K562 (cell line): ENCODE measurements around the gene PITRM1. TPM values are rescaled to one million over a fixed set of nuclear protein-coding genes. Genes with fewer than 3 reads are reported as not detected.
A peak's percentile ranks its signal among the peaks of the same experiment; 100 is the strongest.

Experiments
- ATAC-seq: fragments of 200-7000 bp; cut with Tn5 transposase; 3 replicates; pipeline ENCODE4 v1.9.1; 2020; ENCODE audit warnings: moderate library complexity
- BruUV-seq: library from RNA; stranded (reverse); fragments of 400-500 nt; replicated peaks from 2 replicates; lab custom pipeline; 2021; lab: Mats Ljungman, UMichigan
- CTCF ChIA-PET: fragments of 300-600 bp; formaldehyde crosslinking; extraction: SDS; loops from one replicate; lab custom pipeline; 2021; ENCODE audit warnings: low intra/inter-chr PET ratio; lab: Yijun Ruan, JAX
- POLR2A ChIA-PET: fragments of 300-600, 350-650 bp; sonication (Branson Sonifier 250); formaldehyde crosslinking; extraction: SDS; loops from one replicate; lab custom pipeline; 2021; ENCODE audit warnings: antibody characterized with exemption, inconsistent platforms; lab: Yijun Ruan, JAX
- DNase-seq, 4 experiments: peaks; one replicate each; pipeline versions ENCODE4 v3.0.0 to v3.0.0-alpha.2; 2011 to 2018; ENCODE audit warnings: low spot score in 3 of 4, mixed read lengths in 3 of 4; ENCODE audit errors: extremely low read depth in 1 of 4
- FAIRE-seq: peaks from 2 replicates; lab custom pipeline; 2011; peaks lifted over from hg19 to GRCh38; lab: Jason Lieb, UNC
- H2AFZ ChIP-seq: 2 replicates; pipeline ENCODE4 v1.6.0; 2011; ENCODE audit warnings: low read depth, low read length, control low read depth, inconsistent platforms
- H3K27ac ChIP-seq: fragments of 200-600 bp; 3 replicates; pipeline ENCODE4 v1.8.0; 2011; ENCODE audit warnings: low read depth, mild to moderate bottlenecking, control low read depth, inconsistent platforms, low read length, moderate library complexity, mixed read lengths; ENCODE audit errors: extremely low read depth
- H3K27me3 ChIP-seq, 2 experiments: fragments of 300-600 bp in 1 of 2; 2 replicates in 1 of 2; 3 replicates in 1 of 2; pipeline versions ENCODE4 v1.6.0 to v1.8.0; 2011; ENCODE audit warnings: inconsistent platforms in 2 of 2, low read length in 2 of 2, mild to moderate bottlenecking in 1 of 2, mixed read lengths in 1 of 2, moderate library complexity in 1 of 2; ENCODE audit not compliant: control insufficient read depth in 2 of 2, insufficient read depth in 2 of 2
- H3K36me3 ChIP-seq: fragments of 300-600 bp; 3 replicates; pipeline ENCODE4 v1.8.0; 2011; ENCODE audit warnings: mild to moderate bottlenecking, low read length, inconsistent platforms; ENCODE audit not compliant: control insufficient read depth, insufficient read depth
- H3K4me1 ChIP-seq, 2 experiments: fragments of 200-600 bp in 1 of 2; replicated peaks in 1 of 2; 2 replicates in 1 of 2; 3 replicates in 1 of 2; pipeline versions ENCODE4 v1.5.1 to v1.8.0; 2011; ENCODE audit warnings: inconsistent platforms in 2 of 2, low read length in 2 of 2, mild to moderate bottlenecking in 1 of 2, mixed read lengths in 1 of 2, moderate library complexity in 1 of 2; ENCODE audit not compliant: control insufficient read depth in 2 of 2, insufficient read depth in 2 of 2
- H3K4me2 ChIP-seq: 2 replicates; pipeline ENCODE4 v1.6.1; 2011; ENCODE audit warnings: low read length, control low read depth, inconsistent platforms, mixed read lengths; ENCODE audit not compliant: insufficient read depth
- H3K4me3 ChIP-seq: fragments of 200-600 bp; sonication (generic), shearing (Covaris generic); 2 replicates; pipeline ENCODE4 v1.5.1; 2016; ENCODE audit warnings: control low read depth, inconsistent platforms
- H3K79me2 ChIP-seq: fragments of 200-600 bp; 3 replicates; pipeline ENCODE4 v1.8.0; 2011; ENCODE audit warnings: low read length, inconsistent platforms; ENCODE audit not compliant: control insufficient read depth, insufficient read depth
- H3K9ac ChIP-seq, 2 experiments: 2 replicates each; pipeline versions ENCODE4 v1.6.0 to v1.6.1; 2011; ENCODE audit warnings: low read depth in 2 of 2, low read length in 2 of 2, control low read depth in 1 of 2, inconsistent platforms in 1 of 2, mild to moderate bottlenecking in 1 of 2, mixed read lengths in 1 of 2; ENCODE audit not compliant: insufficient read depth in 1 of 2
- H3K9me1 ChIP-seq: one replicate; pipeline ENCODE4 v1.6.0; 2011; ENCODE audit warnings: inconsistent platforms, mild to moderate bottlenecking, low read length, moderate library complexity; ENCODE audit not compliant: control insufficient read depth, insufficient read depth
- H3K9me3 ChIP-seq: replicated peaks from 2 replicates; pipeline ENCODE4 v1.5.1; 2011; ENCODE audit warnings: low read depth, low read length, inconsistent platforms; ENCODE audit not compliant: control insufficient read depth, insufficient read depth
- H4K20me1 ChIP-seq: replicated peaks from 2 replicates; pipeline ENCODE4 v1.6.1; 2011; ENCODE audit warnings: low read length, inconsistent platforms, mixed read lengths; ENCODE audit not compliant: control insufficient read depth, insufficient read depth
- MYNN ChIP-seq, 2 experiments: sonication (generic); formaldehyde crosslinking in 1 of 2; IDR thresholded peaks; 2 replicates each; pipeline versions ENCODE4 v1.5.0 to v1.6.1; 2016 to 2020; ENCODE audit warnings: antibody characterized with exemption in 1 of 2, missing genetic modification reagents in 1 of 2
- POLR2G ChIP-seq: fragments of 200-400 bp; formaldehyde crosslinking; IDR thresholded peaks from 2 replicates; pipeline ENCODE4 v1.6.1; 2017; ENCODE audit warnings: low read depth, mild to moderate bottlenecking, antibody characterized with exemption, low read length, moderate library complexity
- RBM22 ChIP-seq: fragments of 200-400 bp; formaldehyde crosslinking; IDR thresholded peaks from 2 replicates; pipeline ENCODE4 v1.6.1; 2018; ENCODE audit warnings: low read length, low read depth; ENCODE audit not compliant: poor library complexity, severe bottlenecking
- ZNF79 ChIP-seq: fragments of 250-450 bp; sonication (Bioruptor Pico); IDR thresholded peaks from 2 replicates; pipeline ENCODE4 v1.4.0; 2020; ENCODE audit warnings: low read depth, mild to moderate bottlenecking, moderate library complexity
- WGBS: fragments of 100-300 bp; shearing (Covaris generic); methylation state at CpG from one replicate; pipeline ENCODE4 v1.1.6; 2016; ENCODE audit warnings: low coverage, mixed read lengths; ENCODE audit not compliant: insufficient coverage; ENCODE audit errors: missing lambda C conversion rate; 5-methylcytosine and 5-hydroxymethylcytosine counted together
- in situ Hi-C: fragments of 300-500 bp; cut with MboI; formaldehyde crosslinking; loops from 4 replicates; pipeline ENCODE4 v1.15.0; 2018; ENCODE audit warnings: inconsistent platforms, mixed read lengths
- intact Hi-C: fragments of 100-400 bp; cut with micrococcal nuclease; formaldehyde crosslinking; loops from 2 replicates; pipeline ENCODE4 v1.14.2; 2022
- polyA plus RNA-seq, 8 experiments: library from polyadenylated mRNA; depleted of rRNA in 4 of 8; stranded (reverse) in 5 of 8; unstranded in 3 of 8; fragments of >200 nt; fragmentation: Nextera tagmentation in 2 of 8; fragmentation: Illumina TruSeq in 1 of 8; extraction: Ambion mirVana in 2 of 8; extraction: Trizol in 1 of 8; gene quantifications; 2 replicates each; pipeline versions ENCODE4 v1.2.1 to v1.2.3, GENCODE V29; 2011 to 2014; ENCODE audit warnings: inconsistent platforms in 1 of 8, missing spikeins in 1 of 8
- total RNA-seq, 7 experiments: library from RNA; depleted of rRNA in 6 of 7; stranded (reverse); fragments of >200 nt in 6 of 7; fragmentation: Illumina TruSeq in 2 of 7; extraction: Trizol in 2 of 7; gene quantifications; 2 replicates each; pipeline versions ENCODE4 v1.2.1 to v1.2.3, GENCODE V29; 2011 to 2021; ENCODE audit warnings: low replicate concordance in 1 of 7

The PITRM1 gene
- total and polyA plus RNA-seq, 9 of the 15 experiments (the other 6 are each of a cell fraction or from before 2014, with no cell fraction given), result 21.1 to 70.4 (median 39.7) TPM

DNA sequence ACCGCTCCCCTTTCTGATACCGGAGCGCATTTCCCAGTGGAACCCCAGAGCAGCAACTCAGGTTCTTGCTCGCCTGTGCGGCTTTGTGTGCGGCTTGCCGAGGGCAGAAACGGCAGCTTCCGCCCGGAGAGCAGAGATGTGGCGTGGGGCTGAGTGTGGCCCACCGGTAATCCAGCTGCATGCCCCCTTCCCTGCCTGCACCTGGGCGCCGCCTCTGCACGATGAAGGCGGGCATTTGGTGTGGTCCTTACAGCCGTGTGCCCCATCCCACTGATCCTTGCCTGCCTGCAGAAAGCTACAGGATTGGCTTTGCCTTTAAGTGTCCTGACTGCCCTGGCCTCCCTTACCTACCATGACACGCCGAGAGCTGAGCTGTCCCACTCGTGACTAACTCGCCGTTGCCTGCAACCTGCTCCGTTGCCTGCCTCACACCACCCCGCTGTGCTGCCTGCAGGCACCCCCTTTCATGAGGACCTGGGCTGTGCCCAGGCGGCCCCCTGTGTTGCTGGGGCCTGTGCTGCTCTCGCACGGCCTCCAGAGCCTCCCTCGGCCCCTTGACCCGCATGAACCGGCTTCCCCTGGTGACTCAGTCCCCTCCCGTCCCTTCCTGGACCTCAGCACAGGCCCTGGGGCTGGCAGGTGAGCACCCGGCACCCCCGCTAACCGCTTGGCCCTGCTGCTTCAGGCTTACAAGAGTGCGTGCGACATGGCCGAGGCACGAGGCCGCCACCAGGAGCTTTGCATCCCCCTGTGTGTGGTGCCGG is 48.0 kb downstream of the PITRM1 start:
- H3K9me1 ChIP-seq, result no peaks in the 10 kb centered on the region
- no peak overlapping the region for H3K4me3 ChIP-seq
- FAIRE-seq (no peak), ATAC-seq (no peak), DNase-seq (no peak)
- H2AFZ ChIP-seq, result no peak overlapping the region
- no peak overlapping the region for H3K4me2 ChIP-seq
- intact Hi-C loops, result no loop called here
- POLR2A ChIA-PET, result interaction anchor here (0.7 to 1.1 kb wide), 2 partner anchors 15 to 29 kb away, joined by 3 read pairs; no protein-coding TSS in a partner anchor
- H3K4me1 ChIP-seq, result peaks cover 0 to 18% of the 10 kb centered on the region in 2 experiments; a peak in 2 of 5 replicates
- in situ Hi-C loops, result no loop called here
- H3K9ac ChIP-seq, result no peak overlapping the region; a peak in 1 of 4 replicates
- no peaks in the 10 kb centered on the region for H3K27me3 ChIP-seq
- peaks cover 94% of the 10 kb centered on the region; the same call in 2 of the 3 replicates for H3K36me3 ChIP-seq
- CTCF ChIA-PET, result no interaction called here
- no peaks in the 10 kb centered on the region for H4K20me1 ChIP-seq
- no peaks in the 10 kb centered on the region for H3K79me2 ChIP-seq
- H3K9me3 ChIP-seq, result no peaks in the 10 kb centered on the region
- WGBS, result 91% methylated on average over 32 of the region's 40 CpGs
- no TSS peak for BruUV-seq
- no peak overlapping the region for H3K27ac ChIP-seq
- TF ChIP-seq MYNN (IDR thresholded peaks at IDR 0.05) (0 out of 2 replicates have a peak, but pooled peaks have one; percentile 8), MYNN (CRISPR knock-in tag; IDR thresholded peaks at IDR 0.05) (no peak), POLR2G (peak; percentile 57), ZNF79 (CRISPR knock-in tag) (no peak), RBM22 (peak; percentile 81)
